GM19455 (cell line): Measurements from ENCODE around the gene IGBP1.
"Not testable (repeated sequence)": the region's sequence is repeated elsewhere in the genome, so short reads cannot be mapped to it uniquely, and the experiment has no call there.

Experiments used
- ATAC-seq: cut with Tn5 transposase; IDR thresholded peaks from one replicate; pipeline ENCODE4 v1.9.1; 2021; ENCODE audit not compliant: unreplicated experiment

The IGBP1 gene

GRCh38 chrX:70166601-70167590 lies 33.6 kb downstream of the IGBP1 start:
- ATAC-seq: no peak

GRCh38 chrX:70168238-70169188 lies 35.3 kb downstream of the IGBP1 start:
- ATAC-seq: no peak

- ATAC-seq: no peak
These were observed 36.0 kb downstream of the IGBP1 start for GRCh38 chrX:70169281-70169680.

GRCh38 chrX:70171624-70172023 lies 38.4 kb downstream of the IGBP1 start:
- no peak for ATAC-seq

- no peak for ATAC-seq
These were observed 39.0 kb downstream of the IGBP1 start for GRCh38 chrX:70172221-70172620.

- ATAC-seq: no peak
These were observed 39.7 kb downstream of the IGBP1 start for GRCh38 chrX:70172964-70173363.

GRCh38 chrX:70174754-70175153 lies 41.5 kb downstream of the IGBP1 start:
- no peak for ATAC-seq

GRCh38 chrX:70175338-70175737 lies 42.1 kb downstream of the IGBP1 start:
- no peak for ATAC-seq

- ATAC-seq: peak; percentile 54
These were observed 43.8 kb downstream of the IGBP1 start, which contains the start of gene DGAT2L6 for GRCh38 chrX:70176938-70177533. DGAT2L6 (plus strand) TSS chrX:70177483; CDS start chrX:70177583, 100 bp downstream.

- no peak for ATAC-seq
These were observed 49.8 kb downstream of the IGBP1 start for GRCh38 chrX:70183091-70183490.

- ATAC-seq: no peak
These were observed 57.0 kb downstream of the IGBP1 start for GRCh38 chrX:70190225-70190624.

GRCh38 chrX:70196961-70197720 lies 63.9 kb downstream of the IGBP1 start:
- no peak for ATAC-seq

GRCh38 chrX:70201732-70202131 lies 68.5 kb downstream of the IGBP1 start:
- no peak for ATAC-seq

- no peak for ATAC-seq
These were observed 75.2 kb downstream of the IGBP1 start for GRCh38 chrX:70208479-70208878.

- ATAC-seq: not testable (repeated sequence)
These were observed 76.3 kb downstream of the IGBP1 start for GRCh38 chrX:70209570-70209969.
